HUDEP-2 (cell line): ENCODE results near the gene RALGPS1.
A peak's percentile ranks its signal among the peaks of the same experiment; 100 is the strongest.

ENCODE experiments used
- DNase-seq, 76 experiments: peaks; one replicate each; lab custom pipeline; 2025; ENCODE audit not compliant: unreplicated experiment in 76 of 76; lab: John Stamatoyannopoulos, UW

Gene RALGPS1

DNA sequence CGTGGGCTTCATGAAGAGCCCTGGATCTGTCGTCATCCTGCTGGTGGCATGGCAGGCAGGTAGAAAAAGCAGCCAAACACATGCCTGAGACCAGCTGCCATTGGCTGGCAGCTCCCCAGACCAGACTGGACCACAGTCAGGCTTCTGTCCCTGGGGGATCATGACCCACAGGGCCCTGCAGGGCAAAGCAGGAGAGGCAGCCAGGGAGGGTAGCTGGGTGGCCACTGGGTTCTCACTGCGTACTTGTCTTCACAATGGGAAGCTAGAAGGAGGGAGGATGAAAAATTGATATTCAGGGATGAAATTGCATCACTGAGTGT is 282.2 kb downstream of the RALGPS1 start:
- no peak for DNase-seq

DNA sequence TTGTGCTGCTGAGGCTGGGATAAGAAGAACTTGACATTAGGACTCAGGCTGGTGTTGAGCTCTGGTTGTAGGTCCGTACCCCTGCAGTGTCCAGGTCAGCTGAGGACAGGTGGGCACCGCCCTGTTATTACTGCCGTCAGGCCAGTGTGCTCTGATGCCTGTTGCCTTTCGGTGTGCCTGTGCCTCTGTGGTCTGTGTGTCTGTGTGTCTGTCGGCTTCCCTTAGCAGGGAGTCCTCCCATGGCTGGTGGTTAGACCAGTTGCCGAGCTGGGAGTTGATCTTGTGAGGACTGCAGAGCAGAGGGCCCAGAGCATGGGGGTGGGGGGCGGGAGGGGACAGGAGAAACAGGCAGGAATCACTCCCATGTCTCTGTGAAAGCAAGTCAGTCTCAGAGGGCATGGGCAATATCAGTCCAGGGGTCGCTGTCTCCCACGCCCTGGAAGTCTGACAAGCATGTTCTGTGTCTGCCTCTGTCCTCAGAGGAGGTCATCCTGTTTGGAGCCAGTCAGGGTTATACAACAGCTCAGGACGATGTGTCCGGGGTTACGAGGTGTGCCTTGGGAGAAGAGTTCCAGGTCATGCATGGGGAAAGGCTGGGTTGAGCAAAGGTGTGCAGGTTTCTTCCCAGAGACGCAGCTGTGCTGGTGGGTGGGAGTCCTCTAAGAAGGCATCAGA is 282.7 kb downstream of the RALGPS1 start:
- DNase-seq = no peak

DNA sequence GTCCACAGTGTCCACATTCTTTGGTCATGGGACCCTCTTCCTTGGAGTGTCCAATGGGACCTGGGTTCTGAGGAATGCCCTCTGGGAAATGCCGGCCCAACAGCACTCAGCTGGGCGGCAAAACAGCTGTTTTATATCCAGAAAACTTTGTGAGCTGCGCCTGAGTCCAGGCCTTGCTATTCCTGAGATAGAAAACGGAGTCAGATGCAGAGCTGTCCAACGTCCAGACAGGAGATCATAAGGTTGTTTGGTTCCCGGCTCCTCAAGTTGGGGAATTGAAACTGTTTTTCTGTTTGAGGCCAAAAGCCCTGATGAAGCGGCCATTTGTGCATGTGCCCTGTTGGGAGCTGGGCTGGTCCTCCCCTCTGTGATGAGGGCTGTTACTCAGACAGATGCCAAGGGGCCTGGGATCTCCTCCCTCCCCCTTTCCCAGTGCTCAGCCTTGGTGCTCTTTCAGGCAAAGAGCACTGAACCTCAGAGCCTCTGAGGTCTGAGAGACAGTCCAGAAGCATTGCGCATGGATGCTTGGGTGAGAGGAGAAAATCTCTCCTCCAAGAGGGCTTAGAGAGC is 283.4 kb downstream of the RALGPS1 start:
- DNase-seq = no peak

DNA sequence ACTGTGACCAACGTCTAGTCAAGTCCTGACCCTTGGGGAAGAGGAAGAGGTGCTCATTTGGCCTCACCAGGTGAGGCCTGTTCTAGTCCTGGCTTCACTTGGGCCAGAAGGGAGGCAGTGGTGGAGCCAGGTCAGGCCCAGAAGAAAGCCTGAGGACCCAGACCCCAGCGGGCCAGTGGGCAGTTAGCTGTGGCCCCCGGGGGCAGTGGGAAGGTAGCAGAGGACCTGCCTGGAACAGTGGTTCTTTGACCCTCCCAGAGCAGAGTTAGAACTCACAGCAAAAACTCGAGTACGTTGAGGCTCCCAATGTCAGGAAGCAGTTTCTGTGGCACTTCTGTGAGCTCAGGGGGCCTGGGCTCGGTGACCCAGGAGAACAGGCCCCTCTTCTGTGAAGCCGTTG is 284.0 kb downstream of the RALGPS1 start:
- no peak for DNase-seq

DNA sequence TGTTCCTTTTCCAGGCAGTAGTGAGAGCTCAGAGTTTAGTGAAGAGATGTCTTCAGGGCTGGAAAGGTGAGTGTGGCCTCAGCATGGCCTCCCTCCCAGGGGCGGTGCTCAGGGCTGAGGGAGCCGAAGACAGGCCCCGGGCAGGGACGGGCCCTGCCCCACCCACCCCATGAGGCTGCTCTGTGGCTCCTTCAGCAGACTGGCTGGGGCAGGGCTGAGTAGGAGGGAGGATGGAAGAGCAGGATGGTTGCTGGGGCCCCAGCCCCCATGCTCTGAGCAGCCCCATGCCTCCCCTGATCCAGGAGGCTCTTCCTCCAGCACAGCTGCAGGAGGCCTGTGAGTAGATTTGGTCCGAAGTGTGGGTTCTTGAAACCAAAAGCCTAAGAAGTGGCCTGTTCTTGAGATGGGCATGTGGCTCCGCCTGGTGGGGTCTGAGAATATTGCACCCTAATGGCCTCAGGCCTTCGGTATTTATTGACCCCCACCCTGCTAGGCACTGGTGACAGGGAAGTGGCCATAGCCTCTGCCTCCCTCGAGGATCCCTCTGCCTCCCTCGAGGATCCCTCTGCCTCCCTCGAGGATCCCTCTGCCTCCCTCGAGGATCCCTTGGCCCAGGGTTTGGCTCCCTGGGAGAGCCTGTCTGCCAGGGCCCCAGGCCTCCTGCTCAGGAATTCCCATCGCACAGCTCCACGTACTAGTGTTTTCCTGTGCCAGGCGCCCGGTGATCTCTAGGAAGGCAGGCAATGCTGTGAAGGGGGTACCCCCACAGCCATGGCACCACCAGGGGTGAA is 284.6 kb downstream of the RALGPS1 start:
- peak in 53 of 76 experiments; percentile 4 to 69 (median 36) for DNase-seq

DNA sequence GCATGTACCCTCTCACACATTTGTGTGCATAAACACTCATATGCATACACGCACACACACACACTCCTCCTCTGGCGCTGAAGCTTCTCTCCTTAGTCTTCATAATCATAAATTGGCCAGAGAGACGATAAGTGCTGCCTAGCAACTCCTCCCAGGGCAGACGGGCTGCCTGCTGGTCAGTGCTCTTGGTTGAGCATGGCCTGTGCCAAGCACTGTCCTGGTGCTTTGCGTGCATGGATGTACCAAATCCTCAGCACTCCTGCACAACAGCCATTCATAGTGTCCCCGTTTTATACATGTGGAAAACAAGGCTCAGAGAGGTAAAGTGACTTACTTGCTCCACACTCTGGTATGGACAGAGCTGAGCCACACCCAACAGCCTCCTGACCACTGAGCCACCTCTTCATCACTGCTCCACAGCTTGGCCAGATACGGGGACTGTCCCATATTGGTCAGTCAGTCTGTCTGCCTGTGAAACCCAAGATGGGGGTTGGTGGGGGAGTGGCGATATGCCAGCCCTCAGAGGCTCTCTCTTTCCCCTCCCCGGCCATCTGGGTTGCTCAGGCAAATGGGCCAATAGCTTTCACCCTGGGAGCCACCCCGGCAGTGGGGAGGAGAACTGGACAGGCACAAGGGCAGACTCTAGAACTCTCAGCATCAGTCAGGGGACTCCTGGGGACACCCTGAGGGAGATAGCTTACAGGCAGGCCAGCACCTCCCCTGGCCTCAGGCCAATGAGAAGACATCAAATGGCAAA is 285.7 kb downstream of the RALGPS1 start:
- DNase-seq = no peak

DNA sequence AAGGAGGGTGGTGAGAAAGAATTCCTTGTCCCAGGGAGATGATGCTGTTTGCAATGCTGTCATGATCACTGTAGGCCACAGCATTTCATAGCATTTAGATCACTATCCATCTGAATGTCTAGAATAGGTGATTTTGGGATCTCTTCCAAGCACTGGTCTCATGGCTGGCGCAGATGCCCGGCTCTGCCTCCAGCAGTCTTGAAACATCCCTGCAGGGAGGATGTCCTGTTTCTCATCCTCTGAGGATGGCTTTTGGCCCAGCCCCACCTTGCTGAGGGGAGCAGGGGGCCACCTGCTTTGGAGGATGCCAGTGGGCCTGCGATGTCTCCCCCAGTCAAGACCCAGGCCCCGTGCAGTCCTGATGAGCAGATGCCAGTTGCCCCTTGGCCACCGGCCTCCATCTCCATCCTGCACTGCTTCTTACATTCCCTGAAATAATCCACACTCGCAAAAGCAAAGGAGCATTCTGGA is 286.5 kb downstream of the RALGPS1 start:
- DNase-seq = no peak

DNA sequence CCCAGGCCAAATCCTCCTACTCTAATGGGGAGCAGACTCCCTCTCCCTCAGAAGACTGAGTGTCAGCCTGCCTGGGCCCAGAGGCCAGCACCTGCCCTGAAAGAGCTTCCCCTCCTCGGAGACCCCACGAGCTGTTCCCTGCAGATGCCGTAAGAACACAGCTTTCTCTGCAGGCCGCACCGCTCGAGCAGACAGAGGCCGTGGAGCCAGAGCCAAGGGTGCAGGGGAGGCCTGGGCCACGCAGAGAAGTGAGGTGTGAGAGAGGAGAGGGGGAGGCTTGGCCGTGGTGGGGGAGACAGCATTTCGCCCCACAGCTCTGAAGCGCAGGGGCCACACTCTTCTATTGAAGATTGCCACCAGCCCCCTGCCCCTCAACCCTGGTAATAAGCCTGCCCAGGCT is 287.1 kb downstream of the RALGPS1 start:
- no peak for DNase-seq

DNA sequence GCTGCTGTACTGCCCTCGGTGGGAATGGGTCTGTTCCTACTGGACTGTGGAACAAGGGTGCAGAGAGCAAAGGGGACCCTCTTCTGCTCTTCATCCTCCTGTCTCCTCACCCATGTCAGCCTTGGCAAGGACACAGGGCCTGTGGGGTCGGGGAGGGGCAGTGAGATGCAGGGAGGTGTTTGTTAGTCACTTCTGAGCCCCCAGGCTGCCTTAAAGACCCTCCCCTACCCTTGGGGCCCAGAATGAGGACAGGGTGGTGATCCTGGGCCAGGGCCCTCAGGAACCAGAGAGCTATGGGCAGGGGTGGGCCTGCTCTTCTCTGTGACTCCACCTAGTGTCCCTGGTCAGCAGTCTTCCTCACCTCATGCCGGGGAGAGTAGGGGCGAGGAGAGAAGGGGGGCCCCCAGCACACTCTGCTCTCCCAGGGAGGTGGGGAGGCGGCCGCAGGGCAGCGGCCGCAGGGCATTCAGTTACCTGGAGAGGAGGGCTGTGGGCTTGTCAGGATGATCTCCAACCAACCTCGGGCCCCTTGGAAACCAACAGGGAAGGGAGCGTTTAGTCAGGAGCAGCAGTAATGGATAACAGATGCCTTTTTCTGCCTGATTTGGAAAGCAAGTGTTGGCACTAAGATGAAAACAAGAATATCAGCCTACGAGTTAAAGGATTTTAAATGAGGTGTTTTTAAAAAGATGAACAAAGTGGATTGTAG is 288.0 kb downstream of the RALGPS1 start:
- no peak for DNase-seq

DNA sequence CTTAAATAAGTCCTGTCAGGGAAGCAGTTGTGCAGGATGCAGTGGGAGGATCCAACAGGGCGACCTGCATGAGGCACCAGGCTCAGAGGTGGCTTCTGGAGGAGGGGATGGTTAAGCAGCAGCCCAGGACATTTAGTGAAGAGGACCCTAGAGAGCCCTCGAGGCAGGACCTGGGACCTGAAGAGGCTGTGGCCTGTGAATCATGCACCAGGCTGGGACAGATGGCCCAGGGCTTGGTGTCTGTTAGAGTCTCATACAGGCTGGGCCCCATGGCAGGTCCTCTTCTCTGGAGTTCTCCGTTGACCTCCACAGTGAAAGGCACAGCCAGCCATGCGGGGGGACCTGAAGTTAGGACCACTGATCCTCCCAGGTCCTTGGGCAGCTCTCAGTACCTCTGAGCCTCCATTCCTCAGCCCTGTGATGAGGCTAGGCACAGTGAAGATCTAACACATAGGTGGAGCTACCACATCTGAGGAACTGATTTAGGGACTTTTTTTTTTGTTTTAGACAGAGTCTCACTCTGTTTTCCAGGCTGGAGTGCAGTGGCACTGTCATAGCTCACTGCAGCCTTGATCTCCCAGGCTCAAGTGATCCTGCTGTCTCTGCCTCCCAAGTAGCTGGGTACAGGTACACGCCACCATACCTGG is 289.2 kb downstream of the RALGPS1 start:
- no peak for DNase-seq

DNA sequence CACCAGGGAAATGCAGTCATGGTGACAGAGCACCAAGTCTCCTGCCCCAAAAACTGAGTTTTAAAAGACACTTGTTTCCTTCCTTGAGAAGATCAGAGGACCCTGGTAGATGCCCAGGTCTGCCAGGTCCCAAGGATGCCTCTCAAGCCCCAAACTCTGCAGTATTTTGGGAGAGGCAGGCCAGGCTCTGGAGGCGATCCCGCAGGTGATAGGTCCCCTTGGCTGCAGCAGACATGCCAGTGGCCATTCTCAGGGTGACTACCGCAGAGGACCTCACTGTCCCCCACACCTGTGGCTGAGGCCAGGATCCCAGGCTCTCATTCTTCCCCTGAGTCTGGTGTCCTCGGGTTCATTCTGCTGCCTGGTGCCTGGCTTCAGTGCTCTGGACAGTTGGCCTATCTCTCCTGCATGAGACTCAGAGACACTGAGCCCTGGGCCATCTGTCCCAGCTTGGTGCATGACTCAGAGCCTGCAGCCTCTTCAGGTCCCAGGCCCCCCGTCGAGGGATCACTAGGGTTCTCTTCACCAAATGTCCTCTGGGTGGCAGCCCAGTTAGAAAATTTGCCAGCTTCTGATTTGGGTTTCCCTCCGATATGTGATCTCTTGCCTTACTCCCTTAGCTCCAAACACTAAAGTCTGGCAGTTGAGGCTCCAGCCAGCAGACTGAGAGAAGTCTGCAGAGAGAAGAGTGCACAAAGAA is 290.3 kb downstream of the RALGPS1 start:
- peak in 8 of 76 experiments; percentile 7 to 67 (median 42) for DNase-seq

DNA sequence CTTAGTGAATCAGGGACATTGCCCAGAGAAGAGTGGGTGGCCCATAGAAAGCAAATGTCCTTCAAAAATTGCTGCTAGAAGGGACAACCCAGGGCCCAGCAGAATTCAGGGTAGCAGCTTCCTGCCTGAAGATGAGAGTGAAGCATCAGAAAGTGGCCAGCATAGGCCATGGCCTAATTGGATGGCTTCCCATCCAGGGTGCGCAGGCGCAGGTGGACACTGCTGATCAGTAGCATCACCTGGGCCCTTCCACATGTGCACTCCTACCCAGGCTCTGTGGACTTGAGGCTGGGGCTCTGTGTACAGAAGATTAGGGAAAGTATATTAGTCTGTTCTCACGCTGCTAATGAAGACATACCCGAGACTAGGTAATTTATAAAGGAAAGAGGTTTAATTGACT is 291.4 kb downstream of the RALGPS1 start:
- no peak for DNase-seq

DNA sequence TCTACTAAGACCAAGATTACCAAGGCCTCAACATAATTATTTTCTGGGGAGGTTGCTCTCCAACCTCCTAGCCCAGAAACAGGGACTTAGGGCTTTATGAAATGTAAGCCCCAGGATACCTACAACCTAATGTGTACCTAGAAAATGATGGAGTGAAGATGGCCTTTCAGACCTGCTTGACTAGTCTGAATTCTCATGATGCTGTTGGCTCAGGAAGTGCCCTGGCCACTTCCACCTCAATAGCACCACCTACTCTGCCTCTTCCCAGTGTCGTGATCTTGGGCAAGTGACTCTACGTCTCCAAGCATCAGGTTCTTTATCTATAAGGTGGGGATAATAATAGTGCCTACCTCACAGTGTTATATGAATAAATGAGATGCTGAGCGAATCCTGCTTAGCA is 292.1 kb downstream of the RALGPS1 start:
- no peak for DNase-seq

DNA sequence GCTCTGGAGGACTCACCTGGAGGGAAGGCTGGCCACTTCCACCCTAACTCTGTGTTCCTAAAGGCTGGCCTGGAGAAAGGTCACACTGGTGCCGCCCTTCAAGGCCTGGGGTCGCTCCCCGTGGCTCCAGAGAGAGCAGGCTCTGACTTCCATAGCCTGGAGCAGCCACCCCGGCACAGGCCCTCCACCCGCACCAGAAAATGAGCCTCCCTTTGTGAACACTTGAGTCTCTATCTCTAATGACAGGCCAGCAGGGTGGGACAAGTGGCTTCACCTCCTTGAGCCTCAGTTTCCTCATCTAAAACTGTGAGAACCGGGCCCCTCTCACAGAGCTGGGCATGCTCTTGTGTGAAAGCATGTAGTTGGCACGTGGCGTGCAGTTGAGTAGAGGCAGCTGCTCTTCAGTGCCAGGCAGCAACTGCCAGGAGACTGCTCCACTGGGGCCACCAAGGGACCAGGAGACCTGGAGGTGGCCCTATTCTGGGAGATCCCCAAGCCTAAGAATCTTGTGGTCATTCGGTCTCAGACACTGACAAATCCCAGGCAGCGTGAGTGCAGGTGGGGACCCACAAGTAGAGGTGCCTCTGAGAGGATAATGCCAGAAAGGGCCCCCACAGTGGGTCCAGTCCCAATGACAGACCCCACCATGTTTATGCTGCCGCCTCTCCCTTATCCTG is 293.3 kb downstream of the RALGPS1 start:
- DNase-seq = no peak

DNA sequence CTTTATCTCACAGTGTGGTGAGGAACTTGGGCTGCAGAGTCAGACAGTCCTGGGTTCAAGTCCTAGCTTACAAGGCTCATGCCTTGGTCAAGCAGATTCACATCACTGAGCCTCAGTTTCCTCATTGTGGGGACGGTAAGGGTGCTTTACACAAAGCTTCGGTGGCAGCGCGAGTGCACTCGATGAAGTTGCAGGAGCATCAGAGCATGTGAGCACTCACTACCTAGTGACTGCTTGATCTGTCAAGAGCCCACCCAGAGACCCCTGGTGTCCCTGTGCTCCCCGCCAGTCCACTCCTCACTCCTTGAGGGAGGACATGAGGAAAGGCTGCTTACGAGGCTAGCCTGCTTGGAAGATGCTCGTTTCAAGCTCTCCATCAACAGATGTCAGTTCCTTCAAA is 293.8 kb downstream of the RALGPS1 start:
- no peak for DNase-seq

DNA sequence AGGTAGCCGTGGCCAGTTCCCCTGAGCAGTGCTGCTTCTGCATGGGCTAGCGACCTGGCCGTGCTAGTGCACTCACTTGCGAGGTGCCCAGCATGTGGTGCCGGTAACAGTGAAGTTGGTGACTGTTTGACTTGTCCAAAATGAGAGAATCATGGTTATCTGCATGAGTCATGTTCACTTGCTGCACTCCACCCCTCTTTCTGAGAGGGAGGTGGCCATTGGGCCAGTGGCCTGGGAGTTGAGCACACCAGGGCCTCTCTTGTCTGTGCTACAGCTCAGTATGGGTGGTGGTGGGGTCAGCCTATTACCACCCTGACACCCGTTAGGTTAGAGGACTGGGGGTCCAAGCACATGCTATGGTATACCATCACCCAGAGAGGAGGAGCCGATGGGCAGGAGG is 294.6 kb downstream of the RALGPS1 start:
- peak in 39 of 76 experiments; percentile 4 to 66 (median 27) for DNase-seq

DNA sequence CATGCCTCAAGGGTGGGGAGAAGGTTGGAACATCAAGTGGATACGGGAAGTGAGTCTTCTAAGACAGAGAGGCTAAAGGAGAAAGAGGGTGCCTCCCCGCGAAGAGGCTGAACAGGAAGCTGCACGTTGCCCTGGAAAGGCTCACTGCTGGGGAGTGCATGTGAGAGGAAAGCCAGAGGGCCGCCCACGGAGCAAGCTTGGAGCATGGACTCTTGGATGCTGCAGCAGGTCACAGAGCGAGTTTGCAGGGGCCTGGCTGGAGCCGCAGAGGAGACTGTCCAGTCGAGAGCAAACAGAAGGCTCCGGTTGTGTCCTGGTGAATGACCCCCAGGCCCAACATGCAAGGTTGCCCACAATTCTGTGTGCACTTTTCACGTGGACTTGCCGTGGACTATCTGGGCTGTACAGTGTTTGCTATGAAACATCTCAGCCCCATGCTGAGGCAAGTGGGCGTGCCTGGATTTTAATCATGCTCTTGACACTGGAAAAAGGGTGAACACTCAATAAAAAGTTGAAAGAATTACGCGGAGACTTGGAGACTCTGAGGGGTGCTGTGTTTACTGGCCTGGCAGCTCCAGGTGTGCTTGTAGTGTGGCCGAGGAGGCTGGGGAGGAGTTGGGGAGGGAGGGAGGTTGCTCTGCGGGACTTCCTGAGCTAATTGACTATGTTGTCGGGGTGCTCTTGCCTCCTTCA is 295.5 kb downstream of the RALGPS1 start:
- DNase-seq = no peak
